Epithelial cell of esophagus (primary cell): ENCODE results near the gene AP1S2.

Source experiments
- DNase-seq: peaks from one replicate; pipeline ENCODE4 v3.0.0; 2010; ENCODE audit warnings: low read depth
- H3K4me3 ChIP-seq: 2 replicates; pipeline ENCODE4 v1.5.1; 2011; ENCODE audit warnings: mild to moderate bottlenecking, low read length, control low read depth
- CTCF ChIP-seq: IDR thresholded peaks from 2 replicates; pipeline ENCODE4 v1.5.1; 2011; ENCODE audit warnings: low read depth, mild to moderate bottlenecking, low read length, control low read depth, inconsistent platforms; ENCODE audit not compliant: insufficient read depth; ENCODE audit errors: missing control alignments

Gene AP1S2

GRCh38 chrX:15869695-15870094, 15.1 kb upstream of the AP1S2 start:
- DNase-seq: no peak
- TF ChIP-seq CTCF: no peak
- no peak overlapping the region for H3K4me3 ChIP-seq

- DNase-seq: peak; percentile 69
- no peak for TF ChIP-seq CTCF
- no peak overlapping the region for H3K4me3 ChIP-seq
Observed at GRCh38 chrX:15866147-15866546, 11.5 kb upstream of the AP1S2 start.

- DNase-seq: peak; percentile 89
Observed at GRCh38 chrX:15864629-15865028, 10.0 kb upstream of the AP1S2 start.

GRCh38 chrX:15864023-15864422, 9.4 kb upstream of the AP1S2 start:
- no peak overlapping the region for H3K4me3 ChIP-seq
- no peak for TF ChIP-seq CTCF
- DNase-seq: no peak

More at GRCh38 chrX:15864629-15865028, 10.0 kb upstream of the AP1S2 start:
- H3K4me3 ChIP-seq: no peak overlapping the region
- TF ChIP-seq CTCF: no peak

GRCh38 chrX:15860921-15861320, 6.3 kb upstream of the AP1S2 start:
- H3K4me3 ChIP-seq: no peak overlapping the region
- no peak for TF ChIP-seq CTCF

GRCh38 chrX:15858051-15858450, 3.4 kb upstream of the AP1S2 start:
- no peak overlapping the region for H3K4me3 ChIP-seq
- no peak for TF ChIP-seq CTCF
- no peak for DNase-seq

More at GRCh38 chrX:15860921-15861320, 6.3 kb upstream of the AP1S2 start:
- peak; percentile 62 for DNase-seq

GRCh38 chrX:15856636-15857035, 2.0 kb upstream of the AP1S2 start:
- TF ChIP-seq CTCF: no peak
- no peak for DNase-seq
- H3K4me3 ChIP-seq: no peak overlapping the region
